ENCODE data around the gene CTNNB1. TPM values are rescaled to one million over a fixed set of nuclear protein-coding genes. Genes with fewer than 3 reads are reported as not detected.
A peak's percentile ranks its signal among the peaks of the same experiment; 100 is the strongest.

Gene CTNNB1
- total and polyA plus RNA-seq, 2 experiments from 2014 or later = 89.4 to 566 TPM

GRCh38 chr3:41236228-41236627 is 36.9 kb downstream of the CTNNB1 start (continued):
- TF ChIP-seq ZNF462 (CRISPR knock-in tag; IDR thresholded peaks at IDR 0.05) = no peak
- no peak for TF ChIP-seq NANOG (IDR thresholded peaks at IDR 0.05; ENCODE audit: borderline replicate concordance)
- TF ChIP-seq ETS1 (IDR thresholded peaks at IDR 0.05) = no peak
- no peak for TF ChIP-seq ZNF331 (CRISPR knock-in tag; IDR thresholded peaks at IDR 0.05; ENCODE audit: low read depth)
- TF ChIP-seq POLR2AphosphoS5 (IDR thresholded peaks at IDR 0.05; ENCODE audit: low read depth) = no peak
- TF ChIP-seq ZNF114 (CRISPR knock-in tag; IDR thresholded peaks at IDR 0.05) = no peak
- TF ChIP-seq STAT1 (IDR thresholded peaks at IDR 0.05; ENCODE audit: unreplicated experiment) = no peak

GRCh38 chr3:41237907-41238306 is 38.6 kb downstream of the CTNNB1 start:
- no peak overlapping the region for H3K27ac ChIP-seq (ENCODE audit: low read depth)
- Mint-ChIP-seq H3K27ac (peak overlapping the region; percentile 38; the same call in 1 of the 2 replicates), H3K27me3 (ENCODE audit: insufficient read depth, low read depth, poor library complexity) (peaks cover 6% of the 10 kb centered on the region), H3K4me3 (no peak overlapping the region), H3K9me3 (no peaks in the 10 kb centered on the region), H3K4me1 (peaks cover 32% of the 10 kb centered on the region), H3K36me3 (ENCODE audit: low read depth) (peaks cover 88% of the 10 kb centered on the region)
- peaks cover 29% of the 10 kb centered on the region for H3K4me1 ChIP-seq (ENCODE audit: insufficient read depth)
- H3K79me2 ChIP-seq (replicated peaks; ENCODE audit: insufficient read depth) = peaks cover 7% of the 10 kb centered on the region
- H3K27me3 ChIP-seq (ENCODE audit: insufficient read depth) = no peaks in the 10 kb centered on the region
- no peak for TF ChIP-seq CREB1 (CRISPR knock-in tag; IDR thresholded peaks at IDR 0.05; ENCODE audit: low read depth)
- TF ChIP-seq NANOG (IDR thresholded peaks at IDR 0.05; ENCODE audit: borderline replicate concordance) = no peak
- TF ChIP-seq REST (IDR thresholded peaks at IDR 0.05; ENCODE audit: unreplicated experiment) = no peak
- TF ChIP-seq ZNF114 (CRISPR knock-in tag; IDR thresholded peaks at IDR 0.05) = no peak
- no peak for TF ChIP-seq STAT1 (IDR thresholded peaks at IDR 0.05; ENCODE audit: unreplicated experiment)
- TF ChIP-seq EZH2 (IDR thresholded peaks at IDR 0.05; ENCODE audit: low read depth, unreplicated experiment) = no peak
- no peak for TF ChIP-seq ETS1 (IDR thresholded peaks at IDR 0.05)
- no peaks in the 10 kb centered on the region; the same call in 1 of the 2 replicates for H3F3A ChIP-seq (replicated peaks; ENCODE audit: low read depth)
- peaks cover 6% of the 10 kb centered on the region; the same call in 1 of the 2 replicates for H4K20me1 ChIP-seq (replicated peaks; ENCODE audit: insufficient read depth)
- ATAC-seq (no peak), DNase-seq (ENCODE audit: low spot score) (no peak)
- no peak overlapping the region for H3K4me3 ChIP-seq
- H3K9me2 ChIP-seq (ENCODE audit: insufficient read depth) = no peaks in the 10 kb centered on the region
- H3K36me3 ChIP-seq (ENCODE audit: insufficient read depth) = peaks cover 64% of the 10 kb centered on the region
- no peak overlapping the region for H3K4me2 ChIP-seq
- no peak overlapping the region for H2AFZ ChIP-seq
